VCaP (cell line): ENCODE measurements around the gene NEK7.
"Not testable (repeated sequence)": the region's sequence is repeated elsewhere in the genome, so short reads cannot be mapped to it uniquely, and the experiment has no call there.

Experiments used
- H3K27ac ChIP-seq: fragments of 450-650 bp; 2 replicates; pipeline ENCODE4 v1.5.1; 2017
- TF ChIP-seq, protein P1 (sequence below): fragments of 450-650 bp; conservative IDR thresholded peaks from 2 replicates; pipeline ENCODE4 v1.5.1; 2017; ENCODE audit warnings: mild to moderate bottlenecking, moderate library complexity

Gene NEK7

DNA sequence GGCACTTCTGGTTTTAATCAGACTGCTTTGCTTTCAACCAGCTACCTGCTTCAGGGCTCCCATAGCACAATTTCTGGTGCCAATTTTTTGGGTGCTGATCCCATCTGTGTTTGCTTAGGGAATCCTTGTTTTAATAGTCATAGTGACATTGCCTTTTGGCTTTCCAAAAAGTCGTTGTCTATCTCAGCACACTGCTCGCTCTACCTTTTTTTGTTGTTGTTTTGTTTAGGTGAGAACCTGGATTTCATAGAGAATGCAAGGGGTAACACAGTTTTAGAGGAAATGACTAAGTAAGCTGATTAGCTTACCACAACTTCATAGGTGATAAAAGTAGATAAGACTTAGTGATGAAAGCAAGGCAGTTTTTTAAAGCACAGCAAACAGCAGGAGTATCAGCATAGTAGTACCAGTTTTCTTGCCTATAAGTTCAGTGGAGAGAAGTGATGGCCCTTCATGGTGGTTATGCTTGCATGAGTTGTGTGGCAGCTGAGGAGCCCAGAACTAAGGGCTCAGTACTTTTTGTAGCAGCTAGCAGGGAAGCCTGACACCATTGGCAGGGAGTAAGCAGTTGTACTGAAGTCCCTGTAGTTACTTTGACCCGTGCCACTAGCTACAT, 31.3 kb downstream of the NEK7 start:
- H3K27ac ChIP-seq: no peak overlapping the region
- TF ChIP-seq, protein P1, sequence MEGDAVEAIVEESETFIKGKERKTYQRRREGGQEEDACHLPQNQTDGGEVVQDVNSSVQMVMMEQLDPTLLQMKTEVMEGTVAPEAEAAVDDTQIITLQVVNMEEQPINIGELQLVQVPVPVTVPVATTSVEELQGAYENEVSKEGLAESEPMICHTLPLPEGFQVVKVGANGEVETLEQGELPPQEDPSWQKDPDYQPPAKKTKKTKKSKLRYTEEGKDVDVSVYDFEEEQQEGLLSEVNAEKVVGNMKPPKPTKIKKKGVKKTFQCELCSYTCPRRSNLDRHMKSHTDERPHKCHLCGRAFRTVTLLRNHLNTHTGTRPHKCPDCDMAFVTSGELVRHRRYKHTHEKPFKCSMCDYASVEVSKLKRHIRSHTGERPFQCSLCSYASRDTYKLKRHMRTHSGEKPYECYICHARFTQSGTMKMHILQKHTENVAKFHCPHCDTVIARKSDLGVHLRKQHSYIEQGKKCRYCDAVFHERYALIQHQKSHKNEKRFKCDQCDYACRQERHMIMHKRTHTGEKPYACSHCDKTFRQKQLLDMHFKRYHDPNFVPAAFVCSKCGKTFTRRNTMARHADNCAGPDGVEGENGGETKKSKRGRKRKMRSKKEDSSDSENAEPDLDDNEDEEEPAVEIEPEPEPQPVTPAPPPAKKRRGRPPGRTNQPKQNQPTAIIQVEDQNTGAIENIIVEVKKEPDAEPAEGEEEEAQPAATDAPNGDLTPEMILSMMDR: no peak

DNA sequence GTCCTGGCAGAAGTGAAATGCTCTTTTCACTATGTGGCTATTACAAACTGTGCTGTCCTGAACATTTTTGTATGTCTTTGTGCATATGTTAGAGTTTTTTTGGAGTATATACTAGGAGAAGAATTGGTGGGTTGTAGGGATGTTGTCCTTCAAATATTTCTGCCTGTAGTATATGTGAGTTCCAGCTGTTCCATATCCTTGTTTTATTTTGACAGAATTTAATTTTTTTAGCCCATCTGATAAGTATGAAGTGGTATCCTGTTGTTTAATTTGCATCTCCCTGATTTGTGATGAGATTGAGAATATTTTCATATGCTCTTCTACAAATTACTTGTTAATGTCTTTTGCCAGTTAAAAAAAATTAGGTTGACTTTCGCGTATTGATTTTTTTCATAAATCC, 34.3 kb downstream of the NEK7 start:
- no peak overlapping the region for H3K27ac ChIP-seq
- TF ChIP-seq, protein P1: no peak

DNA sequence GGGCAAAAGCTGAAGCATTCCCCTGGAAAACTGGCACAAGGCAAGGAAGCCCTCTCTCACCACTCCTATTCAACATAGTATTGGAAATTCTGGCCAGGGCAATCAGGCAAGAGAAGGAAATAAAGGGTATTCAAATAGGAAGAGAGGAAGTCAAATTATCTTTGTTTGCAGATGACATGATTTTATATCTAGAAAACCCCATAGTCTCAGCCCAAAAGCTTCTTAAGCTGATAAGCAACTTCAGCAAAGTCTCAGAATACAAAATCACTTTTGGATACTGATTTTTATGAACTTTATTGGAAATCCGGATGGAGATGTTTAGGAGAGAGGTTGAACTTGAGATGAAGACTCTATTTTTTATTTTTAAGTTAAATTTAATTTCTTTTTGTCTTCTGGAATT, 37.1 kb downstream of the NEK7 start:
- H3K27ac ChIP-seq: not testable (repeated sequence)

DNA sequence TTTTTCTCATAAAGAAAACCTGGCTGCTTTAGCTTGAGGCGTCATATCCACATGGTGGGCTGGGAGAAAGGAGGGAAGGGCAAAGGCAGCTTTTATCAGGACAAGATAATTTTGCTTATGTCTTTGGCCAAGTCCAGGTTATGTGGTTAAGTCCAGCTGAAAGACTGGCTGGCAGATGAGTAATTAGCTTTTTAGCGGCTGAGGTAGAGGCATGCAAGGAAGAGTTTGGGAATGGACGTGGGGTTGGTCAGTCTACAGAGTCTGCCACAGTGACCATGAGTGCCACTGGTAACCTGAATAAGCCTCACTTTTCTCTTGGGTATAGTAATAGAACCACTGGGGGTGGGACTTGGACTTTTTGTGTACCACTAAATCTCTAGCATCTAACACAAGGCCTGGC, 39.8 kb downstream of the NEK7 start:
- TF ChIP-seq, protein P1: no peak
- H3K27ac ChIP-seq: no peak overlapping the region

DNA sequence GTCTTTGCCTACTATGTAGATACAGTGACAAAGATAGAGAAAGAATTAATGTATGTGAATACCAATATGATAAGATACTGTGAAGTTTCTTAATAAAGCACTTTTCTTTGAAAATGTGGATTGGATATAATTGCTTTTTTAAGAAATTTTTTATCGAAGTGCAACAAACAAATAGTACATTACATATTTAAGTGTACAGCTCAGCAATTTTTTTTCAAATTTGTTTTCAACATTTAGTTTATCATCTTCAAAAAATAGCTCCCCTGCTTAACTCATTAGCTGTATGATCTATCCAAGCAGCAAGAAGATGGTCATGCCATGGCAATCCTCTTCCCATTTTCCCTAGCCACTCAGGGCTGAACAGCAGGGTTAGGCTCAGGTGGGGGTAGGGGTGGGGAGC, 40.5 kb downstream of the NEK7 start:
- no peak overlapping the region for H3K27ac ChIP-seq
- TF ChIP-seq, protein P1: no peak

DNA sequence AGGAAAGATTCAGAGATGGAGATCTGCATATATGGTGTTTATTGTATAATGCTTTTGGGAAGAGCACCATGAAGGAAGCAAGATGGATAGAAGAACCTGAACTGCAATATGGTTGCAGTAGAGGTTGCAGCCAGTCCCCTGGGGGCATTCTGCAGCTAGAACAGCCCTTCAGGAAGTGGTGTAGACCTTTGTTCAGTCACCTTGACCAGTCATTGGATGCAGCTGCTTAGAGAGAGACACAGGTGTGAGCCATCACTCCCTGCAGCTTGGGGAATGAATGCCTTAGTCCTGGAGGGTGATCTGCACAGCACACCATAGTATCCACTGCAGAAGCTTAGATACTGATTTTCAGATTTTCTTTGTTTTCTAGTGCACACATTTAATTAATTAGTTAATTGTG, 42.3 kb downstream of the NEK7 start:
- TF ChIP-seq, protein P1: no peak
- H3K27ac ChIP-seq: no peak overlapping the region

DNA sequence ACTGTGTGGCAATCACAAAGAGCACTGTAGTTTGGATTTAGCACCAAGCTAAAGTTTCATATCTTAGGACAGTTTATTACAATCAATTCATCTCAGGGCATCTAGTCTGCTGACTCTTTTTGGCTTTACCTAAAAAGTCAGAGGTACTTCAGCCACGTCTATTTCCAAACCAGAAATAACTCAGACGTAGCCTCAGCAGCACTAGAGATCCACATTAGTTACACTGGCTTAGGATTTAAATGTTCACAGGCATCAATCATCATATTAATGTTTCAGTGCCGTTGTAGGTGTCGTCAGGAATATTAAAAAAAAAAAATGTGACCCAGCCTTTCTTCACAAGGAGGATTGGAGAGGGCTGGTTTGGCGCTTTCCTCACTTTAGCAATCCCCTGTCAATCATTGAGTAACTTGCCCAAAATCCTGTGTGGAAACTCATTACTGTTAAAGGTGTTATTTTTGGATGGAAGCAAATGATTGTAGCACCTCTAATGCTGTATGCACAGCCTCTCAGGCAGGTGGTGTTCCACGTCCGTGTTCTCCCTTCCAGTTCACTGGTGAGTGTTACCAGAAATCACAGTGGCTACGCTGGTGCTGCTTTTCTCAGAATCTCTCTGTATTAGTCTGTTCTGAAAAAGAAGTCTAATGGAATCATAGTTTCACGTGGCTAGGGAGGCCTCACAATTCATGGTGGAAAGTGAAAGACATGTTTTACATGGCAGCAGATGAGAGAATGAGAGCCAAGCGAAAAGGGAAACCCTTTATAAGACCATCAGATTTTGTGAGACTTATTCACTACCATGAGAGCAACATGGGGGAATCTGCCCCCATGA, 45.4 kb downstream of the NEK7 start:
- TF ChIP-seq, protein P1: no peak
- H3K27ac ChIP-seq: no peak overlapping the region

DNA sequence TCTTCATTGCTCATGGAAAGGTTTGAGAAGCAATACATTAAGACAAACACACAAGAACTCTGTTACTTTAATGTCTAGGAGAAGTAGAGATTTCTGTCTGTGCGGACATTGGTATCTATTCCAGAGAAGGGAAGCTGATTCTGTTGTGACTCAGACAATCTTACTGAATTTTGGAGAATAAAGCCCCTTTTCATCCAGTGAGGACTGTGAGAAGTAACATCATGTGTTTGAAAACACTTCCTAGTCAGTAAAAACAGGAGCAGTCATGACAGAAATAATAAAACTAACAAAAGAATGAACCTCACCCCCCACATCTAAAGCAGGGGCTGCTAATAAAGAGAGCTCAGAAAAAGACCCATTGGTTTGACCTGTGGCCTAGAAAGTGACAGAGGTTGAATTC, 46.6 kb downstream of the NEK7 start:
- H3K27ac ChIP-seq: no peak overlapping the region
- TF ChIP-seq, protein P1: no peak
